NCI-H2081 treated with DMSO at 0.1 percent for 48 hours (cell line): ENCODE data around the gene TMEM92.

Experiments used
- DNase-seq: peaks from one replicate; lab custom pipeline; 2025; lab: John Stamatoyannopoulos, UW

Gene TMEM92

DNA sequence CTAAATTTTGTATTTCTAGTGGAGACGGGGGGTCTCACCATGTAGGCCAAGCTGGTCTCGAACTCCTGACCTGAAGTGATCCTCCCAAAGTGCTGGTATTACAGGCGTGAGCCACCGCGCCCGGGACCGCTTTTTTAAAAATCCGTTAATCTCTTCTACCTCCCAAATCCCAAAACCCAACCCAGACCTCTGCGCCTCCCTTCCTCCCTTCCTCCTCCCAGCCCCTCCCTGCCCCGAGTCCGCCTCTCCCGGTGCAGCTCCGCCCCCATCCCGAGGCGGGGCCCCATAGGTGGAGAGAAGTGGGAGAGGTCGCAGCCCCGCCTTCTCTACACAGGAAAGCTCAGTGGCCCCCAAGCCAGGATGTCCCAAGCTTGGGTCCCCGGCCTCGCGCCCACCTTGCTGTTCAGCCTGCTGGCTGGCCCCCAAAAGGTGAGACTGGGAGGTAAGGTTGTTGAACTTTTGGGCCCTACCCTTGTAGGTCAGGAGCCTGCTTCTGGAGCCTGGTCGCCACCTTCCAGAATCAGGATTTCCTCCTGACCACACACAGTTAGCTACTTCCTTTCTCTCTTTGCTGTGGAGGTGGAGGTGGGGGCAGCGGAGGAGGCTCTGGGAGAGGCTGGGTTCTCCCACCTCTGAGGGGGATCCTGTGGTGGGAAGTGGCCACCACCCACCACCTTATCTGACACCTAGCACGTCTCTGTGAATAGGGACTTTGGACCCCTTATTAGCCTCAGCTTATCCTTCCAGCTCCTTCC, at the start of gene TMEM92:
TSS of gene TMEM92 (plus strand) at position 325 of the 755 bp plus-strand sequence. CDS start at position 361, 36 bp downstream.
- DNase-seq = no peak

DNA sequence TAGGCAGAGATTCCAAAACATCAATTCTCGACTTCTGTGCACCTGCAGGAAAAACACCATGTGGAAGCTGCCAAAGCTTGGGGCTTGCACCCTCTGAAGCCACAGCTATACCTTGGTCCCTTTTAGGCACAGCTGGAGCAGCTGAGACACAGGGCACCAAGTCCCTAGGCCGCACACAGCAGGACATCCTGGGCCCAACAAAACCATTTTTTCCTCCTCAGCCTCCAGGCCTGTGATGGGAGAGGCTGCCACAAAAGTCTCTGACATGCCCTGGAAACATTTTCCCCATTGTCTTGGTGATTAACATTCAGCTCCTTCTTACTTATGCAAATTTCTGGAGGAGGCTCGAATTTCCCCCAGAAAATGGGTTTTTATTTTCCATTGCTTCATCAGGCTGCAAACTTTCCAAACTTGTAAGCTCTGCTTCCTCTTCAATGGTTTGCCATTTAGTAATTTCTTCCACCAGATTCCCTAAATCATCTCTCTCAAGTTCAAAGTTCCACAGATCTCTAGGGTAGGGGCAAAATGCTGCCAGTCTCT, 48.5 kb upstream of the TMEM92 start:
- no peak for DNase-seq

GRCh38 chr17:50234581-50234980, 39.7 kb upstream of the TMEM92 start:
- no peak for DNase-seq

GRCh38 chr17:50237901-50238300, 36.4 kb upstream of the TMEM92 start:
- DNase-seq = no peak

DNA sequence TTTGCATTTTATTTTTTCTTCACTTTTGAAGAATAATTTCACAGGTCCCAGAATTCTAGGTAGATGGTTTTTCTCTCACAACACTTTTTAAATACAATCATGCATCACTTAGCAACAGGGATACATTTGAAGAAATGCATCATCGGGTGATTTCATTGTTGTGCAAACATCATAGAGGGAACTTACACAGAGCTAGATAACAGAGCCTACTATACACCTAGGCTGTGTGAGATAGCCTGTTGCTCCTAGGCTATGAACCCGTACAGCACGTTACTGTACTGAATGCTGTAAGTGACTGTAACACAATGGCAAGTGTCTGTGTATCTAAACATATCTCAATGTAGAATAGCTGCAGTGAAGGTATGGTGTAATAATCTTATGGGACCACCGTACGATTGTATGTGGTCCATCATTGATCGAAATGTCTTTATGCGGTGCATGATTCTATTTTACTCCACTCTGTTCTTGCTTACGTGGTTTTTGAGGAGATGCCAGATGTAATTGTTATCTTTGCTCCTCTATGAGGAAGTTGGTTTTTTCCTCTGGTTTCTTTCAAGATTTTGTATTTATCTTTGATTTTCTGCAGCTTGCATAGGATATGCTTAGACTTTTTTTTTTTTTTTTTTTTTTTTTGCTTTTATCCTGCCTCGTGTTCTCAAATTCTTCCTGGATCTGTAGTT, 35.5 kb upstream of the TMEM92 start:
- DNase-seq = no peak

DNA sequence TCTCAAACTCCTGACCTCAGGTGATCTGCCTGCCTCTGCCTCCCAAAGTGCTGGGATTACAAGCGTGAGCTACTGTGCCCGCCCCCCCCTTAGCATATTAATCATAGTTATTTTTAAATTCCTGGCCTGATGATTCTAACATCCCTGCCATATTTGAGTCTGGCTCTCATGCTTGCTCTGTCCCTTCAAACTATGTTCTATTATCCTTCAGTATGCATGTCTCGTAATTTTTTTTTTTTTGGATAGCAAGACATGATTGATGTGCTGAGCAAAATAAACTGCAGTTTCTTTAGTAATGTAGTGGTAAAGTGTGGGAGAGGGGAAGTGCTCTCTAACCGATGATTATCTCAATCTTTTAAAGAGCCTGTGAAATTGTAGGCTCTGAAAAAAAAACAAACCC, 34.3 kb upstream of the TMEM92 start:
- DNase-seq = no peak

DNA sequence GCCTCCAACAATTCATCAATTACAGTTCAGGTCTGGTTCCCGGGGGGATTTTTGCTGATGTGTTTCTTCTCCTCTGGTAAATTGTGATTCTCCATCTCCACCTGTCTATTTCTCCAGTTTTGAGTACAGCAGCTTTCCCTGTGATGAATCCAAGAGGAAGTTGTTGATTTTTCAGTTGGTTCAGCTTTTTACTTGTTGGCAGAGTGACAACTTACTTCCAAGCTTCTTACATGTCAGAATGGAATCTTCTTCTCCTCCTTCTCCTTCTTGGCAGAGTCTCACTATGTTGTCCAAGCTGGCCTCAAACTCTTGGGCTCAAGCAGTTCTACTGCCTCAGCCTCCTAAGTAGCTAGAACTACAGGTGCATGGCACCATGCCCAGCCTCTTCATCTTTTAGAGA, 33.4 kb upstream of the TMEM92 start:
- no peak for DNase-seq

DNA sequence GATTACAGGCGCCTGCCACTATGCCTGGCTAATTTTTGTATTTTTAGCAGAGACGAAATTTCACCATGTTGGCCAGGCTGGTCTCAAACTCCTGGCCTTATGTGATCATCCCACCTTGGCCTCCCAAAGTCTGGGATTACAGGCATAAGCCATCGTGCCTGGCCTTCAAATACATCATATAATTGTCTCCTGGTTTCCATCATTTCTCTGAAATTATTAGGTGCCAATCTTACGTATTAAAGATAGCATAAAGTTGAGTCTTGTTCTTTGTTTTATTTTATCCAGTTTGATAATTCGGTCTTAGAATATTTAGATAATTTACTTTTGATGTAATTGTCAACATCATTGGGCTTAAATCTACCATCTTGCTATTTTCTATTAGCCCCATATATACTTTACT, 32.8 kb upstream of the TMEM92 start:
- no peak for DNase-seq

DNA sequence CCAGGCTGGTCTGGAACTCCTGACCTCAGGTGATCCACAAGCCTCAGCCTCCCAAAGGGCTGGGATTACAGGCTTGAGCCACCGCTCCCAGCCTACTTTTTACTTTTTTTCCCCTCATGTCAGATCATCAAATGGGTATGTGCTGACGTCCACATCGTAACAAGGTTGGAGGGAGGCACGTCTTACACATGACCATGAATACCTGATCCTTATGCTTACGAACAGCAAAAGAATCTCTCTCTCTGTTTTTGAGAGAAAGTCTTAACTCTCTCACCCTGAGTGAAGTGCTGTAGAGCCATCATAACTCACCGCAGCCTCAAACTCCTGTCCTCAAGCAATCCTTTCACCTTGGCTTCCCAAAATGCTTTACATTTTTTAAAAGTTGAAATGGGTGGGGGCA, 29.5 kb upstream of the TMEM92 start:
- no peak for DNase-seq

DNA sequence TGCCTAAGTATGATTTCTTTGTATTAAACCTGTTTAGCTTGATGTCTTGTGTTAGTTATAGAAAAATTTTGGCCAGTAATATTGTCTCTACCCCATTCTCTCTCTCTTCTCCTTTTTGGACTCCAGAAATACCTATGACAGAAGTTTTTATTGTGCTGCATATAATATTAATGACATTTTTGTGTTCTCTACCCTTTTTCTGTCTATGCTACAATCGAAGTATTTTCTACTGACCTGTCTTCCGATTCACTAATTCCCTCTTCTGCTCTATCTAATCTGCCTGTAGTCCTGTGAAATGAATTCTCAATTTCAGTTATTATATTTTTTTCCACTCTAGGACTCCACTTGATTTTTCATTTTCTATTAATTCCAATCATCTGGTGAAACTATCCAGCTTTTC, 26.0 kb upstream of the TMEM92 start:
- DNase-seq = no peak

GRCh38 chr17:50252781-50253180, 21.5 kb upstream of the TMEM92 start:
- no peak for DNase-seq

DNA sequence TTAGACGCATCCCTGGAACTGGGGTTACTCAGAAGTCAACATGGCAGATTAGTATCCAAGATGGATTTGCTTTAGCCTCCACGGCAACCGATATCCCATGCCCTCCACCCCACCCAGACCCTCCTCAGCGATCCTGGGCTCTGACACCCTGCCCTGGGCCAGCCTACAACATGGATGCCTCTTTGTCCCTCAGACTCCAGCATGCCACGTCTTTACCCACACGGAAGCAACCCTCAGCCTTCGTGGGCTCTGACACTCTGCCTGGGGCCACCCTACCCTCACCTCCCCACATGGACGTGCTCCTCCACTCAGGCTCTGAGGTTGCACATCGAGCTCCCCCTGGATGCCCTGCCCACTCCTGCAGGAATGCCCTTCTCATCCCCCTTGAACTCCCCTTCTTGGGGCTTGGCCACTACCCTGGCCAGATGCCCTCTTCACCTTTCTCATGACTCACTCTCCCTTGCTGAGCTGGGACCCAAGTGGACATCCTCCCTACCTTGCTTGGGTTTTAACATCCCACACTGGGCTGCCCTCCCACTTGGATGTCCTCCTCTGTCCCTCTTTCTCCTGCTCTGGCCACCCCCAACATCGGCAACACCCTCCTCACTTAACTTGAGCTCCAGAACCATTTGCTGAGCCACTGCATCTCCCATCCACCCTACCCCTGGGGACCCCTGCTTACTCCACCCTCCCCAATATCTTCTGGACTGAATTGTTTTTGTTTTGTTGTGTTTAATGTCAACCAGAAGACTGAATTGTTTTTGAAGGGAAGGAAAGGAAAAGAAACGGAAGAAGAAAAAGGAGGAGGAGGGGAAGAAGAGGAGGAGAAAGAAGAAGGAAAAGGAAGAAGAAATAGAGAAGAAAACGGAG, 18.3 kb upstream of the TMEM92 start:
- DNase-seq = no peak

DNA sequence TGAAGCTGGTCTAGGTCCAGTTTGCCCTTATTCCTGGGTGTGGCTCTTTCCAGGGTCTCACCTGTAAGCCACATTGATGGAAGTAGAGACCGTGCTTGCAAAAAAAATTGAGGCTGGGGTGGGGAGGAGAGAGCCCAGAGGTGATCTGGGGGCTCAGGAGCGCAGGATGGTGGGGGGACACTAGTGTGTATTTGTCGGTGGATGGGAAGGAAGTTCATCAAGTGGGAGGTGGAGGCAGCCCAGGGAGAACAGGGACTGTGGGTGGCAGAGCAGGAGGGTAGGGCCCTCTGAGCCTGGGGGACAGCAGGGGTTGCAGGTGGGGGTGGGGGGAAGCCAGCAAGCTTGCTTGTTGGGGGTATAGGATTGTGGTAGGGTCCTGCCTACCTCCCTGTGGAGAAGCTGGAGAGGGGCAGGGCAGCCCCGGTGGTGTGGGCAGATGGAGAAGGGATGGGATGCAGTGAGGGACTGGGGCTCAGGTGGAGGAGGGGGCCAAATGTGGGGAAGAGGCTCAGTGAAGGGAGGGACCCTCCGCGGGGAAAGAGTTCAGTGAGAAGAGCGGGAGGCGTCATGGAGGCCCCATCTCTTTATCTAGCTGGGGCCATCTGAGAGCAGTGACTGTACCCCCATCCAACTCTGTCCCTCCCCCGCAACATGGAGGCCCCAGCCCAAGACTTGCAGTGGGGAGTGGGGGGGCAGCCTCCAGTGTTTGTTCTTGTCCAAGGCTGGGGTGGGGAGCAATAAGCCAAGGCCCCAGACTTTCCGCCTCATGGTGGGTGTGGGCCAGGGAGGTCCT, 17.2 kb upstream of the TMEM92 start:
- no peak for DNase-seq

- no peak for DNase-seq
Measured at GRCh38 chr17:50257676-50258224, 16.5 kb upstream of the TMEM92 start.

- DNase-seq = no peak
Measured at GRCh38 chr17:50258647-50259476, 15.4 kb upstream of the TMEM92 start.

DNA sequence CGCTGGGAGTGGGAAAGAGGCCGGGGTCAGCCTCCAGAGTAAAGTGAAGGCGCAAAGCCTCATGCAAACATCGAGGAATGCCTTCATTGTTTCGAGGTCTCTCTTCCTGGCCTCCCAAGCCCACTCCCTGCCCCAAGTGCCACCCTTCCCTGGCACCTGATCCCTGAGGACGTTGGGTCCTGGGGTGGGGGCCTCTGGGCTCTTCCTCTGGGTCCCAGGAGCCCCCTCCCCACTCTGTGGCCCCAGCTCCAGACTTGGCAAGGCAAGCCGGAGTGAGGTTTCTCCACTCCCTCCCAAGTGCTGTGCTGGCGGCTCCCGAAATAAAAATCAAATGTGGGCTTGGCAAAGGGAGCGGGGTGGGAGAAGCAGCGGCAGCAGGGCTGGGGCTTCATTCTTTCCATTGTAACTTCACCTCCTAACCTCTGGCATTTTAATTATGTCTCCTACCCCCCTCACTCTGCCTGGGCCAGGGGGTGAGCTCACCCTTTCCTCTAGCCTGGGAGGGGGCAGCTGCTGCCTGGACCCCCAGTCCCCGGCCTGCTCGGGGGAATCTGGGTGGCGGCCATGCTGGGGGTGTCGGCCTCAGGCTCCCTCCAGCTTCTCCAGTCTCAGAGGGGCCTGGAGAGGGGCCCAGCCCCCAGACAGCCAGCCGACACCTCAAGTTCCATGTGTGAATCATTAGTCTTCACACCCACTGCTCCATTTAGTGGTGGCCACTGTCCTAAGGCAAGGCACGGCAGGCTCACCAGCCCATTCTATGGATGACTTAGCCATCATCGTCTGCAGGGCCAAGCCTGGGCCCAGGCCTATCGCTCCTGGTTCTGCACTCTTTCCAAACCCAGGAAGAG, 14.6 kb upstream of the TMEM92 start:
- no peak for DNase-seq

- no peak for DNase-seq
Measured at GRCh38 chr17:50260501-50260911, 13.8 kb upstream of the TMEM92 start.

GRCh38 chr17:50261051-50261915, 13.0 kb upstream of the TMEM92 start:
- DNase-seq = no peak
